Mesodermal cell (in vitro differentiated cells): Measurements from ENCODE around the gene PIGZ.

Source experiments
- H3K27ac ChIP-seq: 2 replicates; pipeline ENCODE4 v1.7.0; 2013; ENCODE audit warnings: mild to moderate bottlenecking, low read depth, low read length, moderate library complexity; ENCODE audit not compliant: severe bottlenecking
- H3K36me3 ChIP-seq: 2 replicates; pipeline ENCODE4 v1.7.1; 2013; ENCODE audit warnings: mild to moderate bottlenecking, low read length, moderate library complexity; ENCODE audit not compliant: control insufficient read depth, insufficient read depth
- H3K4me1 ChIP-seq: one replicate; pipeline ENCODE4 v1.7.1; 2013; ENCODE audit warnings: mild to moderate bottlenecking, low read length; ENCODE audit not compliant: insufficient read depth, control insufficient read depth, poor library complexity, severe bottlenecking
- H3K4me3 ChIP-seq: 2 replicates; pipeline ENCODE4 v1.7.0; 2013; ENCODE audit warnings: low read length, control low read depth, mild to moderate bottlenecking; ENCODE audit not compliant: insufficient read depth, poor library complexity, severe bottlenecking; ENCODE audit errors: extremely low read depth
- H3K9me3 ChIP-seq: 2 replicates; pipeline ENCODE4 v1.7.1; 2013; ENCODE audit warnings: mild to moderate bottlenecking, low read length, moderate library complexity; ENCODE audit not compliant: control insufficient read depth
- WGBS, 2 experiments: methylation state at CpG; one replicate each; pipeline ENCODE4 v1.1.5; 2013; ENCODE audit warnings: missing lambda C conversion rate in 2 of 2; ENCODE audit not compliant: insufficient coverage in 2 of 2; 5-methylcytosine and 5-hydroxymethylcytosine counted together

PIGZ gene

DNA sequence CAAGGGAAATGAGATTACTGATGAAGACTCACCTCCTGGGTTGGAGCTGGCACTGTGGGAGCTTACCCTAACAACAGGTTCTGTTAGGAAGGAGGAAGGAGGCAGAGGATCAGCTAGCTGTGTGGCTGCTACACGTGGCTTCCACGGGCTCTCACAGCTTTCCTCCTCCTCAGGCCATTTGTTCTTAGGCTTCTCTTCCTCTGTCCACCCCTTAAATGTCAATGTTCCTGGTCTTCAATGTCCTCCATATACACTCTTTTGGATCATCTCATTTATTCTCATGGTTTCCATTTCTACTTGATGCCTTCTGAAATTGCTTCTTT lies 5.0 kb downstream of the PIGZ start:
- 55 to 56% methylated on average over 2 of the region's 2 CpGs for WGBS, 2 experiments
- H3K4me3 ChIP-seq: no peak overlapping the region
- H3K9me3 ChIP-seq: no peaks in the 10 kb centered on the region
- peaks cover 6% of the 10 kb centered on the region for H3K4me1 ChIP-seq
- H3K27ac ChIP-seq: no peak overlapping the region
- H3K36me3 ChIP-seq: no peaks in the 10 kb centered on the region

DNA sequence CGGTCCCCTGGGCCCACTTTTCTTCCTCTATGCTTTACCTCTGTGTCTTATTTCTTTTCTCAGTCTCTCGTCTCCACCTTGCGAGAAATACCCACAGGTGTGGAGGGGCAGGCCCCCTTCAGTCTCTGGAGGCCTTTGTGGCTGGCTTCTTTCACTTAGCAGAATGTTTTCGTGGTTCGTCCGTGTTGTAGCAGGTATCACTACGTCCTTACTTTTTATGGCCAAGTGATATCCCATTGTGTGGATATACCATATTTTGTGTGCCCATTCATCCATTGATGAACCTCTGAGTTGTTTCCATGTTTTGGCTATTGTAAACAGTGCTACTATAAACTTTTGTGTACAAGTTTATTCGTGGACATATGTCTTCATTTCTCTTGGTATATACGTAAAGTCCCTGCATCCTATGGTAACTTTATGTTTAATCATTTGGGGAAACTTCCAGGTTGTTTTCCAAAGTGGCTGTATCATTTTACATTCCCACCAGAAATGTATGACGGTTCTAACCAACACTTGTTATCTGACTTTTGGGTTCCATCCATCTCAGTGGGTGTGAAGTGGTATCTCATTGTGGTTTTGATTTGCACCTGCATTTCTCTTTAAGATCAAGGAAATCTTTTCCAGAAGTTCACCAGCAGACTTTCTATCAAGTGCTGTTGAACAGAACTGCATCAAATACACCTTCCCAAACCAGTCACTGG lies 5.6 kb downstream of the PIGZ start:
- H3K9me3 ChIP-seq: no peaks in the 10 kb centered on the region
- H3K36me3 ChIP-seq: no peaks in the 10 kb centered on the region
- WGBS, 2 experiments: 92 to 93% methylated on average over 7 to 8 of the region's 10 CpGs
- H3K4me3 ChIP-seq: no peak overlapping the region
- peaks cover 2% of the 10 kb centered on the region for H3K4me1 ChIP-seq
- no peak overlapping the region for H3K27ac ChIP-seq

DNA sequence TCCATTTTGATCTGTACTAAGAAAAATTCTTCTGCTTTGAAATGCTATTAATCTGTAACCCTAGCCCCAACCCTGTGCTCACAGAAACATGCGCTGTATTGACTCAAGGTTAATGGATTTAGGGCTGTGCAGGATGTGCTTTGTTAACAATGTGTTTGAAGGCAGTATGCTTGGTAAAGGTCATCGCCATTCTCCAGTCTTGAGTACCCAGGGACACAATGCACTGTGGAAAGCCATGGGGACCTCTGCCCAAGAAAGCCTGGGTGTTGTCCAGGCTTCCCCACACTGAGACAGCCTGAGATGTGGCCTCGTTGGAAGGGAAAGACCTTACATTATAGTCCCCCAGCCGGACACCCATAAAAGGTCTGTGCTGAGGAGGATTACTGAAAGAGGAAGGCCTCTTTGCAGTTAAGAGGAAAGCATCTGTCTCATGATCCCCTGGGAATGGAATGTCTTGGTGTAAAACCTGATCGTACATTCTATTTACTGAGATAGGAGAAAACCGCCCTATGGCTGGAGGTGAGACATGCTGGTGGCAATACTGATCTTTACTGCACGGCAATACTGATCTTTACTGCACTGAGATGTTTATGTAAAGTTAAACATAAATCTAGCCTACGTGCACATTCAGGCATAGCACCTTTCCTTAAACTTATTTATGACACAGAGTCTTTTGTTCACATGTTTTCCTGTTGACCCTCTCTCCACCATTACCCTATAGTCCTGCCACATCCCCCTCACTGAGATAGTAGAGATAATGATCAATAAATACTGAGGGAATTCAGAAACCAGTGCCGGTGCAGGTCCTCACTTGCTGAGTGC lies 6.3 kb downstream of the PIGZ start:
- no peaks in the 10 kb centered on the region for H3K4me1 ChIP-seq
- no peaks in the 10 kb centered on the region for H3K9me3 ChIP-seq
- no peak overlapping the region for H3K4me3 ChIP-seq
- no peaks in the 10 kb centered on the region for H3K36me3 ChIP-seq
- WGBS, 2 experiments: 90% methylated on average over 4 to 5 of the region's 9 CpGs
- H3K27ac ChIP-seq: no peak overlapping the region

DNA sequence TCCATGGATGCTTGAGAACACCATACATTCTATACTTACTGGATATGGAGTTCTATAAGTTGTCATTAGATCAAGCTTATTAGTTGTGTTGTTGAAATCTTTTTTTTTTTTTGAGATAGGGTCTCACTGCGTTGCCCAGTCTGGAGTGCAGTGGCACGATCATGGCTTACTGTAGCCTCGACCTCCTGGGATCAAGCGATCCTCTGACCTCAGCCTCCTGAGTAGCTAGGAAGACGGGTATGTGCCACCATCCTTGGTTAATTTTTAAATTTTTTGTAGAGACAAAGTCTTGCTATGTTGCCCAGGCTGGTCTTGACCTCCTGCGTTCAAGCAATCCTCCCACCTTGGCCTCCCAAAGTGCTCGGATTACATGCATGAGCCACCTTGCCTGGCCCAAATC lies 13.8 kb downstream of the PIGZ start:
- H3K4me3 ChIP-seq: no peak overlapping the region
- no peaks in the 10 kb centered on the region for H3K9me3 ChIP-seq
- no peaks in the 10 kb centered on the region for H3K4me1 ChIP-seq
- no peak overlapping the region for H3K27ac ChIP-seq
- WGBS, 2 experiments: 62 to 73% methylated on average over 5 of the region's 7 CpGs
- H3K36me3 ChIP-seq: no peaks in the 10 kb centered on the region

DNA sequence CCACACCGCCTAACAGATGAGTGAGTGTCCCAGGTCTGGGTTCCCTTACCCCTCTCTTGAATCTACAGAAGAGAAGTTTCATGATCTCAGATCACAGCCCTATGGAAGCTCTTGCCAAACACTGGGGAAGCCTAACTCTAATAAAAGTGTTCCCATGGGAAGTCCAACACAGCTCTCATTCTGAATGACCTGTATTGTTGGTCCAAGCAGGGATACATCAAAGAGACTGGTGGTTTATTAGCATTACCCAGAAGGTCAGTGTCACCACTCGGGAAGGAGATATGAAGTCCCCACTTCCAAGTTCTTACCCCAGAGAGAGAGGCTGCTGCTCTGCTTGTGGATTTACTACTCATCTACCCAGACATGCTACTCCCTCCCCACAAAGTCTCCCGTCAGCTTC lies 17.3 kb downstream of the PIGZ start:
- no peaks in the 10 kb centered on the region for H3K36me3 ChIP-seq
- H3K27ac ChIP-seq: no peak overlapping the region
- no peaks in the 10 kb centered on the region for H3K9me3 ChIP-seq
- no peaks in the 10 kb centered on the region for H3K4me1 ChIP-seq
- H3K4me3 ChIP-seq: no peak overlapping the region
- 72 to 98% methylated on average over 2 to 3 of the region's 3 CpGs for WGBS, 2 experiments

DNA sequence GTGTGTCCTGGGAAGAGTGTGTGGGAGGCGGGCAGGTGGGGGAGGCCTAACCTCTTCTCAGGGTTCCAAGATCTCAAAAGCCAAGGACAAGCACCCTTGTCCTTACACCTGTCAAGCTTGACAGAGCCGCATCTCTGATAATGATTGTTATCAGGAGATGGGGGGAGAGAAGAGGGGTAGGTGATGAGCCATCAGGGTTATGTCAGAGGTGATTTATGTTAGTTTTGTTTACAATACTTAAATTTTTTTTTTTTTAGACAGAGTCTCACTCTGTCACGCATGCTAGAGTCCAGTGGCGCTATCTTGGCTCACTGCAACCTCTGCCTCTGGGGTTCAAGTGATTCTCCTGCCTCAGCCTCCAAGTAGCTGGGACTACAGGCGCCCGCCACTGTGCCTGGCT lies 18.9 kb downstream of the PIGZ start:
- Histone ChIP-seq H3K36me3 (peaks cover 5% of the 10 kb centered on the region), H3K4me1 (no peaks in the 10 kb centered on the region), H3K27ac (no peak overlapping the region), H3K9me3 (no peaks in the 10 kb centered on the region), H3K4me3 (no peak overlapping the region)
- WGBS, 2 experiments: 85 to 95% methylated on average over 4 of the region's 6 CpGs

DNA sequence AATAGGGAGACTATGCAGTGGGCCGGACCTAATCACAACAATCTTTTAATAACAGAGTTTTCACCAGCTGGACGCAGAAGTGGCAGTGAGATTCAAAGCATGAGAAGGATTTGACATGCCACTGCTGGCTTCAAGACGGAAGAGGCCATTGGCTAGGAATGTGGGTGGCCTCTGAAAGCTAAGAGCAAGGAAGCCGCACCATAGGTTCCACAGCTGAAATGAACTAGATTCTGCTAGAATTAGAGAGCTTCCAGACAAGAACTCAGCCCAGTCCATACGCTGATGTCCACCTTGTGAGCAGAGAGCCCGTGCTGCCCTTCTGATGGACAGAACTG lies 19.4 kb downstream of the PIGZ start:
- Histone ChIP-seq H3K4me1 (no peaks in the 10 kb centered on the region), H3K27ac (no peak overlapping the region), H3K9me3 (no peaks in the 10 kb centered on the region), H3K4me3 (no peak overlapping the region), H3K36me3 (peaks cover 8% of the 10 kb centered on the region)
- 84 to 90% methylated on average over 6 of the region's 6 CpGs for WGBS, 2 experiments

DNA sequence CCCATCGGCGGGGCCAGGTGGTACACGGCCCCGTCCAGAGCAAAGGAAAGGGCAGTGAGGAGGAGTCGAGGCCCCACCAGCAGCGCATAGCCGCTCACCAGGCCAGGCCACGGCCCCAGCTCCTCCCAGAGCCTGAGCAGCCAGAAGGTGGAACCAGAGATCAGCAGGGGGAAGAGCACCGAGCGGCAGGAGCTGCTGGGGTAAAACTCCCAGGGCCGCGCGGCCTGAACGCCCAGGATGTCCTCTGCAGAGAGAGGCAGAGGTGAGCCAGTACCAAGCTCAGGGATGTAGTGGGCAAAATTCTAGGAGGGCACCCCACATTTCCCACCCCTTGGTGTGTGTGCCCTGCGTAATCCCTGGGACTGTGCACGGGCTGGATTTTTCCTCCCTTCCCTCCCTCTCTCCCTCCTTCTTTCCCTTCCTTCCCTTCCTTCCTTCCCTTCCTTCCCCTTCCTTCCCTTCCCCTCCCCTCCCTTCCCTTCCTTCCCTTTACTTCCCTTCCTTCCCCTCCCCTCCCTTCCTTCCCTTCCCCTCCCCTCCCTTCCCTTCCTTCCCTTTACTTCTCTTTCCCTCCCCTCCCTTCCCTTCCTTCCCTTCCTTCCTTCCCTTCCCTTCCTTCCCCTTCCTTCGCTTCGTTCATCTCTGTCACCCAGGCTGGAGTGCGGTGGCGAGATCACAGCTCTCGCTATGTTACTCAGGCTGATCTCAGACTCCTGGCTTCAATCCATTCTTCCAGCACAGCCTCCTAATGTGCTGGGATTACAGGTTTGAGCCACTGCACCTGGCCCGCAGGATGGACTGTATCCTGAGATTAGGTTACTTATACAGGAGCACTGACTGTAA lies 20.0 kb downstream of the PIGZ start:
- Histone ChIP-seq H3K27ac (no peak overlapping the region), H3K4me3 (no peak overlapping the region), H3K4me1 (peaks cover under 1% of the 10 kb centered on the region), H3K36me3 (peaks cover 9% of the 10 kb centered on the region), H3K9me3 (no peaks in the 10 kb centered on the region)
- 67 to 73% methylated on average over 12 to 21 of the region's 22 CpGs for WGBS, 2 experiments

DNA sequence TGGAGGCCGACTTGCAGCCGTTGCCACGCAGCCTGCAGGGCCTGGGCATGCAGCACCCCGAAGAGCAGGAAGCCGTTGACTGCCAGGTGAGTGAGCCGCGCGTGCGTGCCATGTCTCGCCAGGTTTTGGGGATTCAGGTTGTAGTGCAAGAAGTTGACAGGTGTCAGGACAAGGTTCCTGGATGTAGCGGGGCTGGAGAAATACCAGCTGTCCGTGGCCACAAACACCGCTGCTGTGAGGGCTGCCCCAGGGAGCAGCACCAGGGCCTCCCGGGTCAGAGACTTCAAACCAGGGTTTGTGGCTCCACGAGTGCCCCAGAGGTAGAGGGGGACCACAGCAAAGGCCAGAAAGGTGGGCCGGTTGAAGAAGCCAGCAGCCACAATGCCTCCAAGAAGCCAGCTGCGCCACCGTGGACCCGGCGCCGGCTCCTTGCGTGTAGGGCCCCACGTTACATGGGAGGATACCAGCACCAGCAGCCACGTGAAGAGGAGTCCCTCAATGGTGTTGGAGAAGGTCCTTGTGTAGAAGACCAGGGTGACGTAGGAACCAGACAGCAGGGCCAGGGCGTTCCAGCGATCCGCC lies 20.7 kb downstream of the PIGZ start:
- Histone ChIP-seq H3K4me1 (peaks cover 3% of the 10 kb centered on the region), H3K4me3 (no peak overlapping the region), H3K36me3 (peaks cover 9% of the 10 kb centered on the region), H3K9me3 (no peaks in the 10 kb centered on the region), H3K27ac (no peak overlapping the region)
- 89 to 90% methylated on average over 28 of the region's 28 CpGs for WGBS, 2 experiments

DNA sequence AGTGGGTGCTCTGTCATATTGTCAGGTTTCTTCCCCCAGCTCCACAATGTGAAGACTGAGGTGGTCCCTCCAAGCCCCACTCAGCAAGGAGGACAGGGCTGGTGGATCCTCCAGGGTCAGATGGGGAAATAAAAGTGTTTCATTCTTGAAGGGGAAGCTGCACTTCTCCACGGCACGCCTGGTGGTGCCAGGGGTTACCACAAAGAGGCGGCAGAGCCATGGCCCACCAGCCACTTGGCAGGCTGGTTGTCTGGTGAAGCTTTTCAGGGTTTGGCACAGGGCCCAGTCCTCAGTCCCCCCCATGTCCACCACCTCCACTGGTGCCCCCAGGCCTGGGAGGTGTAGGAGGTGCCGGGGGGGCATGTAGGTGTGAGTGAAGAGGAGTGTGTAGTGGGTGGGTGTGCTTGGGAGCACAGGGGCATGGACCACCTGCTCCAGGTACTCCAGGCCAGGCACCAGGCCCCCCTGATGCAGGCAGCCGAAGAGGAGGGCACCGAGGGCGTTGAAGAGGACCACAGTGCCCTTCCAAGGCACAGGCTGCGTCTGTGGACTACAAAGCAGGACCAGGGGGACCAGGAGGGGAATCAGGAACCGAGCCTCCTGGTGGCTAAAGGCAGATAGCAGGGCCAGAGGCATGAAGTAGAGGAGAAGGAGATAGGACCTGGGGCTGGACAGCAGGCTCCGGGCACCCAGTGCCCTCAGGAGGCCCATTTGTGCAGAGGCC lies 21.3 kb downstream of the PIGZ start:
- WGBS, 2 experiments: 76 to 82% methylated on average over 5 to 9 of the region's 10 CpGs
- Histone ChIP-seq H3K9me3 (no peaks in the 10 kb centered on the region), H3K27ac (no peak overlapping the region), H3K4me3 (no peak overlapping the region), H3K36me3 (peaks cover 9% of the 10 kb centered on the region), H3K4me1 (peaks cover 3% of the 10 kb centered on the region)
